GM13977 (cell line): ENCODE measurements around the gene MPV17L2.

Experiments used
- DNase-seq: peaks from one replicate; pipeline ENCODE4 v3.0.0; 2012; ENCODE audit warnings: low spot score
- in situ Hi-C: fragments of 300-500 bp; cut with MboI; formaldehyde crosslinking; loops from one replicate; pipeline ENCODE4 v1.12.0; 2022; ENCODE audit warnings: low sequenced_read_pairs, low pct_unique_long_range_greater_than_20kb, mixed read lengths, inconsistent platforms; ENCODE audit not compliant: unreplicated experiment
- TF ChIP-seq, protein P1 (sequence below): IDR thresholded peaks from 2 replicates; pipeline ENCODE4 v1.5.1; 2012; ENCODE audit warnings: mild to moderate bottlenecking, control low read depth; ENCODE audit not compliant: insufficient read depth; ENCODE audit errors: extremely low read depth, missing control alignments

The MPV17L2 gene

DNA sequence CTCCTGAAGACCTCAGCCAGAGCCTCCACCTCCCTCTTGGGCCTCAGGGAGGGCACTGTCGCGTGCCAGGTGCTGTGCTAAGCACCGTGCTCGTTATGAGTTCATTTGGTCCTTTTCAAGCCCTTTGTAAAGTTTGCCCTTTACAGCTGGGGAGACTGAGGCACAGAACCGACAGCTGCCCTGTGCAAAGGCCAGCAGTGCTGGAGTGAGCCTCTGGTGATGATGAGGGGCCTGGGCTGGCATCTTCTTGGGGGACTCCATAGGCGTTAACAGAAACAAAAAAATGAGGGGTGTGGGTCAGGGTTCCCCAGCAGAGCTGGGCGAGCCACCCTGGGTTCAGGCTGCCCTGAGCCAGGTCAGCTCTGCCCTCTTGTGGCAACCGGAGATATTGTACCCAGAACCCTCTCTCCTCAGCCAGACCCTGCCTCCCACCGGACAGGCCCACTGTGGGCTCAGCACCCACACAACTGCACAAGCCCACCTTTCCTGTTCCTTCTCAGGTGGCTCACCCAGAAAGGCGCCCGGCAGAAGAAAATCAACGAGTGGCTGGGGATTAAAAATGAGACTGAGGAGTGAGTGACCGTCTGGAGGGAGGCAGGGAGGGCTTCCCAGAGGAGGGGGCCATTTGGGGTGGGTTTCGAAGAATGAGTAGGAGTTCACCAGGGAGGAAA lies 24.9 kb upstream of the MPV17L2 start:
- TF ChIP-seq, protein P1, sequence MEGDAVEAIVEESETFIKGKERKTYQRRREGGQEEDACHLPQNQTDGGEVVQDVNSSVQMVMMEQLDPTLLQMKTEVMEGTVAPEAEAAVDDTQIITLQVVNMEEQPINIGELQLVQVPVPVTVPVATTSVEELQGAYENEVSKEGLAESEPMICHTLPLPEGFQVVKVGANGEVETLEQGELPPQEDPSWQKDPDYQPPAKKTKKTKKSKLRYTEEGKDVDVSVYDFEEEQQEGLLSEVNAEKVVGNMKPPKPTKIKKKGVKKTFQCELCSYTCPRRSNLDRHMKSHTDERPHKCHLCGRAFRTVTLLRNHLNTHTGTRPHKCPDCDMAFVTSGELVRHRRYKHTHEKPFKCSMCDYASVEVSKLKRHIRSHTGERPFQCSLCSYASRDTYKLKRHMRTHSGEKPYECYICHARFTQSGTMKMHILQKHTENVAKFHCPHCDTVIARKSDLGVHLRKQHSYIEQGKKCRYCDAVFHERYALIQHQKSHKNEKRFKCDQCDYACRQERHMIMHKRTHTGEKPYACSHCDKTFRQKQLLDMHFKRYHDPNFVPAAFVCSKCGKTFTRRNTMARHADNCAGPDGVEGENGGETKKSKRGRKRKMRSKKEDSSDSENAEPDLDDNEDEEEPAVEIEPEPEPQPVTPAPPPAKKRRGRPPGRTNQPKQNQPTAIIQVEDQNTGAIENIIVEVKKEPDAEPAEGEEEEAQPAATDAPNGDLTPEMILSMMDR: peak; percentile 89
- in situ Hi-C loops: no loop called here
- peak; percentile 93 for DNase-seq

GRCh38 chr19:18168673-18169381 lies 24.2 kb upstream of the MPV17L2 start:
- TF ChIP-seq, protein P1: no peak
- DNase-seq: no peak
- in situ Hi-C loops: no loop called here

DNA sequence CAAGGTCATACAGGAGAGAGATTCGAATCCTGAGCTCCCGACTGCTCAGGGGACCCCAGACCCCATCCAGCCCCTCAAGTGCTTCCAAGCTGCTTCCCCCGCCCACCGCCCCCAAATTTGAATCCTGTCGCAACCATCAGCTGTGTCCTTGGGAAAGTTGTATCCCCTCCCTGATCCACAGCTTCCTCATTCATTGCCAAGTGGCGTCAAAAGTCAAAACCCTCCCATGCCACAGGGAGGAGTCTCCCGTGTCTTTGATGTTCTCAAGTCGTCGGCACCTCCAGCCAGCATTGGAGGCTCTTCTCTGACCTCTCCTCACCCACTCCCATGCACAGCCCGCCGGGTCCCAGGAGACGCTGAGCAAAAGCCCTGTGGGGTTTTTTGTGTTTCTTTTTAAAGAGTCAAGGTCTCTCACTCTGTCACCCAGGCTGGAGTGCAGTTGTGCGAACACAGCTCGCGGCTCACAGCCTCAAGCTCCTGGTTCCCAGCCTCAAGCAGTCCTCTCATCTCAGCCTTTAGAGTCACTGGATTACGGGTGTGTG lies 22.2 kb upstream of the MPV17L2 start:
- in situ Hi-C loops: no loop called here

DNA sequence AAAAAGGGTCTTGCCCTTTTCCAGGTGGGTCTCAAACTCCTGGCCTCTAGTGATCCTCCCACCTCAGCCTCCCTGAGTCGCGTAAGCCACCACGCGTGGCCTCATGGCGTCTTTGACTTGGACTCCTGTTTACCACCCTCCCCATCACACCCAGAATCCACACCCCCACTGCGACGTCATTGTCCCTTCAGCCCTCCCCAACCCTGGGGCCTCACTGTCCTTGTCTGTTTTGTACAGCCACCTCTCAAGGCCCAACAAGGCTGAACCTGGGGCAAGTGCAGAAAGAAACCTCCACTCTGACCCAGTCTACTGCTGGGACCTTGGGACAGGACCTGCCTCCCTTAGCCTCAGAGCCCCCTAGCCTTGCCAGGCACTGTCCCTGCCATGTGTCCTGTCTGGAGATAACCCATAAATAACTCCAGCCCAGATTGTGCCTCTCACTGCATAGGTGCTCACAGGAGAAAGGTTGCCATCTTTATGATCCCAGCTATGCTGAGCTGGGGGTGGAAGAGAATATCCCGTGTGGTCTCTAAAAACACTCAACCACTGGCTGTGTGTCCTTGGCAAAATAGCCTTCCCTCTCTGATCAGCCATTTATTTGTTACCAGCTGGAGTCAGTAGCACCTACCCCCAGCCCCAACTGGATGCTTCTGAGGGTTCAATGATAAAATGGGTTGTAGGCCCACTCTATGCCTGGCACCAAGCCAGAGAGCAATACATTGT lies 21.3 kb upstream of the MPV17L2 start:
- TF ChIP-seq, protein P1: no peak
- DNase-seq: peak; percentile 62
- in situ Hi-C loops: no loop called here

More for the DNA sequence above, 22.2 kb upstream of the MPV17L2 start:
- DNase-seq: peak; percentile 89
- TF ChIP-seq, protein P1: no peak

GRCh38 chr19:18172331-18173053 lies 20.5 kb upstream of the MPV17L2 start:
- in situ Hi-C loops: no loop called here
- no peak for DNase-seq
- TF ChIP-seq, protein P1: no peak

DNA sequence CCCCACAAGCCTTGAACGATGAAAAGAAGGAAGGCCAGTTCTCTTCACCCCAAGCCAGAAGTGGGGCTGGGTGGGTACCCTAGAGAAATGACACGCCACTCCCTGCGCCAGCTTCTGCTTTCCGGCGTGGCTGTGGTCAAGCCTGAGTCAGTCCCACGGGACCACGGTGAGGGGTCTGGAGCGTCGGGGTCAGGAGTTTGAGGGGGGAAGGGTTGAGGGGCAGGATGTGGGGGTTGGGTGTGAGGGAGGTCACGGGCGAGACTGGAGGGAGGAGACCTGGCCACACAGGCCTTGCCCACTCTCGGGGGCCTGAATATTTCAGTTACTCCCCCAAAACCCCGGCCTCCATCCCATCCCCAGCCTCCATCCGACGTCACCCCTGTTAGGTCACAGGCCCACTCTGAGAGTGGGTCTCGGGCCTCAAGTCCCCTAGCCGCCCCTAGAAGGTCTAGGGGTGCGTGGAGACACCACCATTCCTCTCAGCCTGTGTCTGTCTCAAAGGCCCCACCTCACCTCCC lies 19.9 kb upstream of the MPV17L2 start:
- in situ Hi-C loops: no loop called here
- TF ChIP-seq, protein P1: no peak
- DNase-seq: no peak
